Bone marrow (tissue), 2 donors: ENCODE data around the gene MAP3K21.

Experiments
- DNase-seq, 2 donors: peaks; one replicate each; lab custom pipeline; 2025; lab: John Stamatoyannopoulos, UW

Gene MAP3K21

DNA sequence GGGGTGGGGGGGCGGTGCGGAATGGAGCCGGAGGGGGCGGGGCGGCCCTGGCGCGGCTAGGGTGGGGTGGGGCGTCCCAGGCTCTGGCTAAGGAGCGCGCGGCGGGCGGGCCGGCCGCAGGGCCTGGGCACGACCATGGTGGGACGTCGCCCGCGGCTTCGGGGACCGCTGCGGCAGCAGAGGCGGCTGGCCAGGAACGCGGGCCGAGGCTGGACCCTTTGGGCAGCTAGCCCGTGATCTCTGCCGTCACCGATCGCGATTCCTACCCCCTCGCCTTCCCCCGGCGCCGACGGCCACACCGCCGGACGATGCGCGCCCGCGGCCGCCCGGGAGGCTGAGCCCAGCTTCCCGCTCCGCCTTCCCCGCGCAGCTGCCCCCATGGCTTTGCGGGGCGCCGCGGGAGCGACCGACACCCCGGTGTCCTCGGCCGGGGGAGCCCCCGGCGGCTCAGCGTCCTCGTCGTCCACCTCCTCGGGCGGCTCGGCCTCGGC lies at the start of gene MAP3K21:
TSS of gene MAP3K21 (plus strand) at position 74 of the 491 bp plus-strand sequence. CDS start at position 379, 305 bp downstream.
- DNase-seq, result no peak

DNA sequence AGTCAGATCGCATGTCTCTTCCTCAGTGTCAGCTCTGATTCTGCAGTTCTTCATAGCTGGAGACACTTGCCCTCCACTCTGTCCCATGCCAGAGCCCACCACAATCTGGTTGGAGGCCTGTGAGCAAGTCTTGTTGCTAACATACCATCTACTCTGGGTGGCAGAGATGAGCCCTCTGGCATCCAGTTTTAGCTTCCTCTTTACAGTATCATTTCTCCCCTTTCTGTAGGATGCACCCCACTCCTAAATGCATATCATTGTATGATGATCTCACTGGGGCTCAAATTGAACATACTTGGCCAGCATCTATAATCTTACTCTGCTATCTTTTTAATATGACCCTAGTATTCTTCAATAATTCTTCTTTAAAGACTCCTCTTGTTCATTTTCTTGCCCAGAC lies 48.9 kb upstream of the MAP3K21 start:
- DNase-seq, result no peak

DNA sequence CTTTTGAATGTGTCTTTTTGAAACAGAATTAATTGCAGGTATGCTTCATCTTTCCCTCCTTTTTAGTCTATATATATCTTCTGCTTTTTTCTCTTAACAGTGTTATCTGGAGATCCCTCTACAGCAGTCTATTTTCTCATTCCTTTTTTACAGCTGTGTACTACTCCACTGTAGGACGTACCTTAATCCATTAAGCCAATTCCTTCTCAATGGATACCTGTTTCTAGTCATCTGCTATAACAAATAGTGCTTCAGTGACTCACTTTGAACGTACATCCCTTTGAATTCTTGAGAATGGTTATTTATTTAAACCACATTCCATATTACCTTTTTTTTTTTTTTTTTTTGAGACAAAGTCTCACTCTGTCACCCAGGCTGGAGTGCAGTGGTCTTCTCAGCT lies 47.6 kb upstream of the MAP3K21 start:
- DNase-seq, result no peak

DNA sequence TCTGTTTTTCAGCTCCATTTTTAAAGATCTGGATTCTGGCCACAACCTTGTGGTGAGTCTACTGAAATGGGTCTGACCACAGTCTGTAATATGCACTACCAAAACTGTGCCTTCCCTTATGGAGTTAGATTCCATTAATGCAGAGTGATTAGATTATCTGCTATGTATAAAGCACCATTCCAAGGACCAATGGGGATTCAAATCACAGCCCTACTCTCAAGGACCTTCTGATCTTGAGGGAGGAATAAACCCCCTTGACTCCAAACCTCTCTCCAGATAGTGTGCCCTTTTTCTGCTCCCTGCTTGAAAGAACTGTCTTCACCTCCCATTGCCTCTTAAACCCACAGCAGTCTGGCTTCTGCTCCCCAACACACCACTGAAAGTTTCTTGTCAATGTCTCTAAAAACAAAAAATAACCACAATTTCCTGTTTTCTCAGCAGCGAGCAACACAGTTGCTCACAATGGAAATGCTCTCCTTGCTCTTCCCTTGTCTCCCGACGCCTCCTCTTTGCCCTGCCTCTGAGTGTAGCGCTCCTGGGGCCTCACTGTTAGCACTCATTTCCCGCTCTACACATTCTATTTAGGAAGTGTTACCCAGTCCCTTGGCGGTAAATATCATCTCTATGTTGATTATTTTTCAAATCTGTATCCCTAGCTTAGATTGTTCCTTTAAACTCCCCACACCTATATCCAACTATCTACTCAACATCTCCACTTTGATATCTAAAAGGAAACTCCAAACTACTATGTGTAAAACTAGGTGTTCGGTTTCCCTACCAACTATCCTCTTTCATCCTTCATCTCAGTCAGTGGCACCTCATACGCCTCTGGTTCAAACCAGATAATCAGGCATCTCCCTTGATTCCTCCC lies 45.6 kb upstream of the MAP3K21 start:
- no peak for DNase-seq

DNA sequence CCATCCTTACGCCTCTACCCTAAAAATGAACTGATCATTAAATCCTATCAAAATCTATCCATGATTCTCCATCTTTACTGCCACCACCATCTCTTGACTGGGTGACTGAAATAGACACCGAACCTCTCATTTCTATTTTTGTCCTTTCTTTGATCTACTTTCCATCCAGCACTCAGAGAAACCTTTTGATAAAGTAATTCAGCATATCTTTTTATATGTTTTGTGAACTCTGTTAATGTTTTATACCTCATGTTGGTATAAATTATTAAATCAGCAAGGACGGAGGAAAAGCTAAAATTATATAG lies 45.0 kb upstream of the MAP3K21 start:
- DNase-seq, result no peak

DNA sequence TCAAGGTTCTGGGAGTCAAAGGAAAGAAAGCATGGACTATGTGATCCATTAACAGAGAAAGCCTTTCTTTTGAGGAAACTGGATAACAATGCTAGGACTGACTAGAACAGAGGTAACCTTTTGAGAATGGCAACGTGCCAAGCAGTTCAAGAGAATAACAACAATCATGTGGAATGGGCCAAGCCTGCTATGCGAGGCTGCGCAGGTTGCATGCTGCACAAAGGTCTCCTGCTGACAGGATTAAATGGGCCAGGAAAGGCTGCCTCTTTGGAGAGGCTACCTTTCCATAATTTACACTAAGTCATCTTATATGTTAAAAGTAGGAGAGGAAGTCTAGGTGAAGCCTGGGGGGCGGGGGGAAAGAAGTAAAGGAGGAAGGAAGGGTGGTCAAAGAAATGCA lies 37.8 kb upstream of the MAP3K21 start:
- DNase-seq, result no peak

DNA sequence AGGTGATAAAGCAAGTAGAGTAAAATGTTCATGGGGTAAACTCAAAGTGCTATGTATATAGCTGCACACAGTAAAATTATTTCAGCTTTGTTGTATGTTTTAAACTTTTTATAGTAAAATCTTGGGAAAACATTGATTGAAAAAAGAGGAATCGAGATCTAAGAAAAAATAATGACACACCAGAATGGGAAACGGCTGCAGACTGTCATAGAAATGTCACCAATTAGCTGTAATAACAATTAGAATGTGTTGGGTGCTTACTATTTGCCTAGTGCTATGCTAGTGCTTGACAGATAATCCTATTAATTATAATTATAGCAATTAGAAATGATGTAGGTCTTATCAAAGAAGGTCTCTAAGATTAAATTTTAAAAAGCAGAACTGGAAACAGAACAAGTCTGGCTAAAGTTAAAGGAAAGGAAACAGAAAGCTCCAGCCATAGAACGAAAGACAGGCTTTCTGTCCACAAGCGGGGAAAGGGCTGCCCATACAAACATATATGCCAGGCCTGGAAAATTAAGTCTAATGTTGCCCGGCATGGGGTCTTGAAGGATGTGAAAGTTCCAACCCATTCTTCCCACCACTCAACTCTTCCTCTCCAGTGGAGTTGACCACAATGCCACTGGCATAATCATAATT lies 37.0 kb upstream of the MAP3K21 start:
- DNase-seq, result no peak

DNA sequence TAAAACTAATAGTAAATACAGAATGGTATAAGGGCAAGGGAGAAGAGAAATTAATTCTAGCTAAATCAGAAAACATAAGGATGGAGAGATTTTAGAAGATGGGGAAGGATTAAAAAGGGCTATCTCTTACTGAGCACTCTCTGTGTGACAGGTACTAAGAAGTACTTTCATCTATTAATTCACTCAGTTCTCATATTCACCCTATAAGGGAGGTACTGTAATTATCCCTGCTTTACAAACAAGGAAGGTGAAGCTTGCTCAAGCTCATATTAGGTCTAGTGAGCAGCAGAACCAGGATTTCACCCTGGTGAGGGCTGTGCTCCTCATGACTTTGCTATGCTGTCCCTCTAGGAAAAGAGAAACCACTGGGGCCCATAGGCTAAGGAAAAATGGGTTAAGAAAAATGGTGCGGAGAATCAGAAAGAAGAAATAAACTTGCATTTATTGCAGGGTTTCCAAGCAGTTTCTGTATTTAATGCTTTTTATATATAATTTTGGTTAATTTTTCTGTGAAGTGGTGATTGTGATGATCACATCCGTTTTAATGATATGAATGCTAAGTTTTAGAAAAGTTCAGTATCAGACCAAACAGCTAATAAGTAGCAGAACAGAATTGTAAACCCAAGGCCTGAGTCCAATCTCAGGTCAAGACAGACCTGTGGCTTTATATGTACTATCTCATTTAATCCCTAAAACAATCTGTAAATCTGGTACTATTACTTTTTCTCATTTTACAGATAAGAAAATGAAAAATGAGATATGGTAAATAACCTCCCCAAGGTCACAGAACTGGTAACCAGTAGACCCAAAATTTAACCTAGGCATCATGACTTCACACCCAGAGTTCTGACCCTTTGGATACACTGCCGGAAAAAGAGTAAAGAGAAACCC lies 33.7 kb upstream of the MAP3K21 start:
- no peak for DNase-seq

DNA sequence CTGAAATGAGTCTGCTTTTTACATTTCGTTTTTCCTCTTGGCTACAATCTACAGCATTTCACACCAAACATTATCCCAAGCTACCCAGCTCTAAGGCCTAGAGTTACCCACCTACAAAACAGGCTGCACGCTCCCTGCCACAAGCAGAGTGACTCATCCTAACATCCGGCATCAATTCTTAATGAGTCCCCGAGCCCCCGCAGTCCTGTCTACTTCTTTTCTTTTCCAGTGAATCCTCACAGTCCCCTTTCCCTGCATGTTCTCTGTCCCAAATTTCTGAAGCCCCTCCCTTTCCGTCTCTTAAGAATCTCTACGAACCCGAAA lies 32.6 kb upstream of the MAP3K21 start:
- peak in 1 of 2 donors; percentile 26 for DNase-seq

DNA sequence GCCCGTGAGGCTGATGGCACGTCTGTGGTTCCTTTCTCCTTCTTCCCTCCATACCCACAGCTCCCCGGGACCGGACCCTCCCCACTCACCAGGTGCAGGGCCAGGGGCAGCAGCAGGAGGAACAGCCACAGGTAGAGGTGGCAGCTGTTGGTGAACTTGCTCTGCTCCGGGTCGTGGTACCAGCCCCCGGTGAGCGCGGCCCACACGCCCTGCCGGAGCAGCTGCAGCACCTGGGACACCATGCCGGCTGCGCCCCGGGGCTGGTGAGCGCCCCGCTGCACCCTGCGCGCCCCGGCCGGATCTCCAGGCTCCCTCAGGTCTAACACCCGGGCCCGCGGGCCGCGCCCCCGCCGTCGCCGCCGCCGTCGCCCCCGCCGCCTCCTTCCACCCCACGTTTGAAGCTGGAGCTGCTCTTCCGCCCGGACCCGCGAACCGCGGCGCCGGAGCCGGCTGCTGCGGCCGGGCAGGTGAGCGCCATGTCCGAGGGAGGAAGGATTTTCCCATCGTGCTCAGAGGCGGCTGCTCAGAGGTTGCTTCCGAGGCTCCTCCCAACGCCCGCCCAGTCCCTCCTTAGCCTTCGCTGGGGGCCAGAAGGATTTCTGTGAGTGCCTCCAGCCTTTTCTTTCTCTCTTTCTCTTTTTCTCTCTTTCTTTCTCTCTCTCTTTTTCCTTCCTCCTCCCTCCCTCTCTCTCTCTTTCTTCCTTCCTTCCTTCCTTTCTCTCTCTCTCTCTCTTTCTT lies 32.1 kb upstream of the MAP3K21 start, which contains the start of gene PCNX2:
TSS of gene PCNX2 (minus strand) at position 489 of the 738 bp plus-strand sequence. CDS start at position 242, 247 bp downstream.
- no peak for DNase-seq

DNA sequence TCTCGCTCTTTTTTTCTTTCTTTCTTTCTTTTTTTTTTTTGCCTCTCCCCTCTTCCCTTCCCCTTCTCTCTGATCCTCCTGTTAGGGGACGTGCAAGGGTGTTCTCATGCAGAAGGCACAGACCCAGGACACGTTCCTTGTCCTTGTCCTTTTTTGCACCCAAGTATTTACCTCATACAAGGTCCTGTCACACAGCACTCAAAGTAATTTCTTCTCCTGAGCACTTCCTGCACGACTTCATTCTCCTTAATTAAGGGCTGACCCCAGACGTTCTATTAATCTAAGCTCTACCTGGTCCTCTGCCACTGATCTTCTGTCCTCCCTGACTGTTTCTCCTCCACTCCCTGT lies 31.6 kb upstream of the MAP3K21 start:
- no peak for DNase-seq

DNA sequence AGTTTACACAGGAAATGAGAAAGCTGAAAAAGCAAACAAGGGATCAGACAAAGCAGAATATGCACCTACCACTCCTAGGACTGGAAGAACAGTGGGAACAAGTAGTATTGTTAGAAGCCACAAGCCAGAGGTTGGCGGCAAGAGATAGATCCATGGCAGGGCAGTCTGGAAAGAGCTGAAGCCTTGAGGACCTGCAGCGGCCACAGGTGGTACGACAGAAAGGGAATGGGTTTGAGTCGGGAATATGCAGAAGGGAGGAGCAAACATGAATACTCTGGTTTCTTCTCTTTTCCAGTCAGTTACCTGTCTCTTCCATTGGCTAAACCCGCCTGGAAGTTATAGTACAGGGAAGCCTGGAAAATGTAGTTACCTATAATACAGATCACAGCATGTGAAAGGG lies 28.1 kb upstream of the MAP3K21 start:
- no peak for DNase-seq

DNA sequence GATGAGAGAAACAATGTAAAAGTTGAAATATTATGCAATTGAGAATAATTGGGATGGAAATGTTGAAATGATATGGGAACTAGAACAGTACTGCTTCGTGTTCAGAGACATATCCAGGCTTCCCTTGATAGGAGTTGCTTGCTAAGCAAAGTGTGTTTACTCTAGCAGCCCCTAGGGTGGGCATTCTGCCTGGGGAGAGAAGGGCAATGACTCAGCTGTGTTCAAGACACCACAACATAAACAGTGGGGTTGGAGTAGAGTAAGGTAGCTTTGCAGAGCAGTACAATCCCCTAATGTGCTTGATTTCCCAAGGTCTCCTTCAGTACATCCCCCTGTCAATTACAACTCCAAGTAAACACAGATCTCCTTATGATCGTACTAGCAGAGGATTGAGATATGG lies 27.2 kb upstream of the MAP3K21 start:
- DNase-seq, result no peak

DNA sequence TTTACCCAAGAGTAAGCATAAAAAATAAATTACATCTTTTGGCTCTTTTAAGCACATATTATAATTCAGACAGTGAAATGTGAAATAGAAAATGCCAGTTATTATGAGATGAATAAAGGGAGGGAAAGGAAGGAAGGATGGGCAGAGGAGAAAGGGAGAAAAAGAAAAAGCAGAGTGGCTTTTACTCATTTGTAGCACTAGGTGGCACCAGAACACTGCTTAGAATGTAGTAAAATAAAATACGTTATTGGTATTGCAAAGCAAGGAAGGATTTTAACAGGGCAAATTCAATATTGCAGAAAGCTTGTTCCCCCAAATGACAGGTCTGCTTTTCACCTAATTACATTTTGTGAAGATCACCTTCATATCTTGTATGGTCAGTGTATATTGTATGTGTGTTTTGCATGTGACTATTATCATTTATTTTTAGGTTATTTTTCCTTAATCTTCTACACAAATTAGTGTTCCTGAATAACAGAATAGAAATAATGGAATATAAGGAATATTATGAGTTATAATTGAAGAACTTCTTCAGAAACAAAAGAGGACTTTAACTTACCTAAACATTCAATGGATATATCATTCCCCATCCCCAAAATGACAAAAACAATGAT lies 22.9 kb upstream of the MAP3K21 start:
- DNase-seq, result peak in 1 of 2 donors; percentile 1

DNA sequence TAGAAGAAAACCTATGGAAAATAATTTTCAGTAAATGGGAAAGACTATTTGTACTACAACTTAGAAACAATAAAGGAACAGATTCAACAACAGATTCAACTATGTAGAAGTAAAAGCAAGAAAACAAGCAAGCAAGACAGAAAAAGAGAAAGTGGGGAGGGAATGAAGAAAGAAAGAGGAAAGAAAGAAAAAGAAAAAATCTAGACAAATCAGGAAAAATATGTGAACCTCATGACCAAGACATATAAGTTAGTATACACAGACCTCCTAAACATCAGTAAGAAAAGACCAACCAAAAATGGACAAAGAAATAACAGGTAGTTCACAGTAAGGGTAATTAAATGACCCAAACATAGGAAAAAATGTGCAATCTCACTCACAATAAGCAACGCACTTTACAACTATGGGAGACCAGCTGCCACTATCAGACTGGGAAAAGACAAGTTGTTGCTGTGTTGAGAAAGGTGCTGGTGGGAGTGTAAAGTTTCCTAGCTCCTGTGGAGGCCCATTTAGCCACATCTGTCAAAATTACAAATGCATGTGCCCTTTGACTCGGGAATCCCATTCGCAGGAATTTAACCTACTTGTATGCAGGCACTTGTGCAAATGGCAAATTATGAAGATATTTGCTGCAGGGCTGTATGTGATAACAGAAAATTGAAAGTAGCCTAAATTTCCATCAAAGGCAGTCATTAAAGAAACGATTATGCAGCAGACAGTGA lies 13.9 kb upstream of the MAP3K21 start:
- DNase-seq, result no peak

DNA sequence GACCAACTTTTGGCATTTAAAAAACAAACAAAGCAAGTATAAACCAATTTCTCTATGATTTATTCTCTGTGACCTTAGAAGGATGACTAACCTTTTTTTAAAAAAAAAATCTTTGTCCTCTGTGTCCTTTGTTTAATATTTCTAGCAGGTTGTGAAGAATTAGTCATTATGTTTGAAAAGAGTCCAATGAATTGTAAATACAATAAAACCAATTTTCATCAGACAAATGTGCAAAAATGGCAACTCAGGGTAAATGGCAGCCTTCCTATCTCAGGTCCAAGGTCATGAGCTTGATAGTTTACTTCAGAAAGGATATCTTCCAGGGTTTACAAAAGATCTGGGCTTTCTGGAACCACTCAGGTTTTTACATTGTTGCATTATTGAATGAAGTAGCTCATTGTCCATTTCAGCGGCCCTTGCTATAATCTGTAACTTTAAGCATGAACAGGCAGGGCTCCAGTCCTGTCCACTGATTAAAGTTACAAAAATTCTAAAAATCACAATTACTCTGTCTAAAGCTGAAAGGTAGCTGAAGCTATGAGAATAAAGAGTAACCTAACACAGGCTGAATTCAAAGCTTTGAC lies 11.7 kb upstream of the MAP3K21 start:
- DNase-seq, result no peak

DNA sequence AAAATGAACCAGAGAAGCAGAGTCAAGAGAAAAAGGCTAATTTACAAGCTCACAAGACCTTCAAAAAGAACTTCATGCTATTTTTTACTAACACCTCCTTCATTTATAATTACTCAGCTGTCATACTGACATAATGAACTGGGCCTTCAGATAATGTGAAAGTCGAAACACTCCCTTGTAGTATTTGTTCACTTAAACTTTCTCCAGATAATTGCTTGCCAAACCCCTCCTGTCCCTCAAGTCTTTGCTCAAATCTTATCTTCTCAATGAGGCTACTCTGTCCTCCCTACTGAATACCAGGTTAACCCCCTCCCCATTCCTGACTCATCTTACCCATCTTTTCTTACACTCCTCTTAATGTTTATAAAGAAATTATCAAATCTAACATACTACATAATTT lies 11.1 kb upstream of the MAP3K21 start:
- DNase-seq, result no peak

DNA sequence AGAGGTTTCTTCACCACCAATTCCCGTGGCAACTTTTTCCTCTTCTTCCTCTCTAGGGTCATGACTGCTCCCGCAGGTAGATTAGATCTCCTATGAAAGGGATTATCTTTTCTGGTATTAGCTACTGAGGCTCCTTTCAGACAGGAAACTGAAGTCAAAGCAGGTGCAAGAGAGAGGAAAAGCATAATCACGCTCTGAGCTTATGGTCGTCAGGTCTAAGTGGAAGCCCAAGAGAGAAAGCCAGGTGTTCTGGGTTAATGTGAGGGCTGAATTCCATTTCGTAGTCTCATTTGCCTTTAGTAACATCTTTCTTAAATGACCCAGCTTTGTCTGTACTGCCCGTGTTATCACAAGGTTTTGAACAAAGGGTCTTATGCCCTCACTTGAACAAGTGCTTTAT lies 8.3 kb upstream of the MAP3K21 start:
- no peak for DNase-seq

DNA sequence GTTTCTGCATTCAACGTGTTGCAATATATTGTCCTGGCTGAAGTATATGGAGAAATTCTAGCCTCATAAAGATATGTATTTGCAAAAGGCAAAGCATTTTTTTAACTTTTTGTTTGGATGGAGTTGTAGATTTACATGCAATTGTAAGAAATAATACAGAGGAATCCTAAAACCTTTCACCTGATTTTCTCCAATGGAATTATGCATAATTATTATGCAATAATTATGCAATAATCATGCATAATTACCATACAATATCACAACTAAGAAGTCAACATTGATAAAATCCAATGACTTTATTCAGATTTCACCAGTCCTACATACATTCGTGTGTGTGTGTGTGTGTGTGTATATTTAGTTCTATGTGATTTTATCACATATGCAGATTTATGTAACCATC lies 7.5 kb upstream of the MAP3K21 start:
- no peak for DNase-seq

DNA sequence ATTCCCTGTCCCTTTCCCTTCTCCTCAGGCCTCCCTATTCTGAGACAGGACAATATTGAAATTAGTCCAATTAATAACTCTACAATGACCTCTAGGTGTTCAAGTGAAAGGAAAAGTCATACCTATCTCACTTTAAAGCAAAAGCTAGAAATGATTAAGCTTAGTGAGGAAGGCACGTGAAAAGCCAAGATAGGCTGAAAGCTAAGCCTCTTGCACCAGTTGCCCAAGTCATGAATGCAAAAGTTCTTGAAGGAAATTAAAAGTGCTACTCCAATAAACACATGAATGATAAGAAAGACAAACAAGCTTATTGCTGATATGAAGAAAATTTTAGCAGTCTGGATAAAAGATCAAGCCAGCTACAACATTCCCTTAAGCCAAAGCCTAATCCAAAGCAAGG lies 3.8 kb upstream of the MAP3K21 start:
- no peak for DNase-seq

DNA sequence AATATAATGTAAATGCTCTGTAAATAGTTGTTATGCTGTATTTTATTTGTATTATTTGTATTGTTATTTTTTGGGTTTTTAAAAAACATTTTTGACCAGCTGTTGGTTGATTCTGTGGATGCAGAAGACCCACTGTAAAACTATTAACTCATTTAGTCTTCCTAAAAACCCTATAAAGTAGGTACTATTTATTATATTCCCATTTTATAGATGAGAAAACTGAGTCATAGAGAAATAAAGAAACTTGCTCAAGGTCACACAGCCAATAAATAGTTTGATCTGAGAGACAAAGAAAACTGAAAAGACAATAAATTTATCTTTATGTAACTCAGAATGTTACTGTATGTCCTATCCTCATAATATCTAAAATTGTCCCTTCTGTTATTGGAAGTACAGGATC lies 1.2 kb upstream of the MAP3K21 start:
- DNase-seq, result no peak
